Caki2 (cell line): ENCODE measurements around the gene HAL. TPM values are rescaled to one million over a fixed set of nuclear protein-coding genes. Genes with fewer than 3 reads are reported as not detected.

Source experiments
- DNase-seq: peaks from one replicate; pipeline ENCODE4 v3.0.0-alpha.2; 2015; ENCODE audit warnings: low read depth
- in situ Hi-C: cut with HindIII; loops from 2 replicates; pipeline ENCODE4 v1.10.0; 2016; ENCODE audit warnings: low sequenced_read_pairs, low pct_unique_long_range_greater_than_20kb, mixed read lengths
- total RNA-seq: library from RNA; depleted of rRNA; stranded (reverse); fragments of >200 nt; shearing (Covaris generic); gene quantifications from 2 replicates; pipeline ENCODE4 v1.2.3, GENCODE V29; 2014; ENCODE audit warnings: low replicate concordance; rRNA removed

Gene HAL
- total RNA-seq, 1 experiment from 2014 or later, result not detected

GRCh38 chr12:95956557-95957145 lies 39.5 kb downstream of the HAL start:
- in situ Hi-C loops, result no loop called here
- no peak for DNase-seq

DNA sequence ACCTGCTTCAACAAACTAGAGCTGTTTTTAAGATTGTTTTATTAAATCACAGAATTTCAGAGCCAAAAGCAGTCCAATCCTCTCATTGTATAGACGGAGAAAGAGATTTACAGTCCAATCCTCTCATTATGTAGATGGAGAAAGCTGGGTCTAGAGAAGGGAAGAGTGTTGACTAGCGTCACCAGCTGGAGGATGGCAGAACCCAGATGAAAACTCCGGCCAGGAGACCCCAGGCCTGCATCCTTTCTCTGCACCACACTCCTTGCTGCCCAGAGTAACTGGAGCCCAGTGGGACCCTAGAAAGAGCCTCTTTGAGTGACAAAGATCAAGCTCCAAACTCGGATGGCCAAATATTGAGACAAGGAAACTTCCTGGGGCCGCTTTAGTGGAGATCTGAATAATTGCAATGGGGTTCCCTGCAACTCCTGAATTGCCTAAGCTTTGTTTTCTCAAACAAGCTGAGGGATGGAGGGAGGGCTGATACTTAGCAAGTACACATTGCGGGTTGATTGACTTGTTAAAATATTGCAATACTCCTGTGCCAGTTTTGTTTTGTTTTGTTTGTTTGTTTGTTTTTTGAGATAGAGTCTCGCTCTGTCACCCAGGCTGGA lies 40.5 kb downstream of the HAL start:
- DNase-seq, result no peak
- in situ Hi-C loops, result no loop called here

DNA sequence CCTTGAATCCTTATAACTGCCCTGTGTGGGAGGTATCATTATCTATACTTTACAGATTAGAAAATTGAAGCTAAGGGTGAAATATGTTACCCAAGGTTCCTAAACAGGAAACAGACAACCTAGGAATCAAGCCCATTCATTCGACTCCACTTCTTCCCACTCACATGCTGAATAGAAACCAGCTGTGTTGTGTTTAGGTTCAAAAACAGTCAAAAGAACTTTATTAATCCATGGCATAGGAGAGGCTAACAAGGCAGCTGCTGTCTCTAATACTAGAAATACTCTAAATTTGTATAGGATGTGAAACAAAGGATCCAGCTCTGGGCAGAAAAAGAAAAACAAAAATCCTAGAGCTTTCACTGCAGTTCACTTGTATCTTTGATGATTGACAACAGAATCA lies 43.1 kb downstream of the HAL start:
- in situ Hi-C loops, result no loop called here
- no peak for DNase-seq

DNA sequence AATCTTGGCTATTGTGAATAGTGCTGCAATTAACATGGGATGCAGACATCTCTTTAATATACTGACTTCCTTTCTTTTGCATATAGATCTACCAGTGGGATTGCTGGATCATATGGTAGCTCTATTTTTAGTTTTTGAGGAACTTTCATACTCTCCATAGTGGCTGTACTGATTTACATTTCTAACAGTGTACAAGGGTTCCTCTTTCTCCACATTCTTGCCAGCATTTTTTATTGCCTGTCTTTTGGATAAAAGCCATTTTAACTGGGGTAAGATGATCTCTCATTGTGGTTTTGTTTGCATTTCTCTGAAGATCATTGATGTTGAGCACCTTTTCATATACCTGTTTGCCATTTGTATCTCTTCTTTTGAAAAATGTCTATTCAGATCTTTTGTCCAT lies 44.6 kb downstream of the HAL start:
- DNase-seq, result no peak
- in situ Hi-C loops, result no loop called here

DNA sequence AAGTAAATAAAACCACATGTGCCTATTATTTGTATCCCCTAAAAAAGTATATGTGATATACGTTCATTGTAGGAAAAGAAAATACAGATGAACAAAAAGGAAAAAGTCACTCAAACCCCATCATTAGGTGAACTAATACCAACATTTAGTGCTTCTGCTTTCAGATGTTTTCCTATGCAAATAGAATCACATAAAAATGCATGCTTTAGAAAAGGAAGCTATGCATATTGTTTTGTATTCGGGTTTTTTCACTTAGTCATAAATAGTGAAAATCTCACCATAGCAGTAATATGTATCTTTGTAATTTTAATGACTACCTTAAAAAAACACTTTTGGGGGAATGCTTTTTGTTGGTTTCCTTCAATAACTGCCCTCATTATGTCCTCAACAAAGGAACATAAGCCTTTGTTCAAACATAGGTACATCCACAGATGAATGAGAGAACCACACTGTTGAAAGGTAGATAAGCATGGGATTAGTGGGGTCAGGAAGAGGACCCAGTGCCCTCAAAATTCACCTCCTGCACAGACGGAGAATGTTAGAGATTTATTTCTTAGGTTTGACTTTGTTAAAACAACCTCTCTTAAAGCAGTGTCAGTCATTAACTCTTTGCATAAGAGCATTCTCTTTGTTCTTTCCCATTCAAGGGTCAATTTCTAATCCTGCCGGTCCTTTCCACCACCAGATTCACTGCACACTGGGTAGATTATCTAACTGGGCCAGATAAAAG lies 46.5 kb downstream of the HAL start:
- in situ Hi-C loops, result no loop called here
- DNase-seq, result no peak

GRCh38 chr12:95944108-95944704 lies 51.9 kb downstream of the HAL start:
- no peak for DNase-seq

DNA sequence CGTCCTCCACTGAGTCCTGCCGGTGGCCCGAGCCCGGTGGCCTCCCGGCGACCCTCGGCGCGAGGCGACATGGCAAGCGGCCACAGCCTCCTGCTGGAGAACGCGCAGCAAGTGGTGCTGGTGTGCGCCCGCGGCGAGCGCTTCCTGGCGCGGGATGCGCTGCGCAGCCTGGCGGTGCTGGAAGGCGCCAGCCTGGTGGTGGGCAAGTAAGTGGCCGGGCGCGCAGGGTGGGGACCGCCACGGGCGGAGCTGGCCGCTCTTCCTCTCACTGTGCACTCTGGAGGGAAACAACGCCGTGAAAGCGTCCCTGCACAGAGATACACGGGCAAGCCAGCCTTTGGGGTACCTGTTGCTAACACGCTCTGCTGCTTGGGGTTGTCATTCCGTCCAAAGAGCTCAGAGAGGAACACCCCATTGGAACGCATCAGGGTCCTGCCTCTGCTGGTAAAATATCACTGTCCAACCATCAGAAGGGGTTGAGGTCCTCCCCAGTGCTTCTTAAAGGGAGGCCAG lies 52.8 kb downstream of the HAL start, which contains the start of gene AMDHD1:
TSS of gene AMDHD1 (plus strand) at position 2 of the 513 bp plus-strand sequence. CDS start at position 70, 68 bp downstream.
- in situ Hi-C loops, result no loop called here
- DNase-seq, result no peak

More at GRCh38 chr12:95944108-95944704, 51.9 kb downstream of the HAL start:
- in situ Hi-C loops, result no loop called here

DNA sequence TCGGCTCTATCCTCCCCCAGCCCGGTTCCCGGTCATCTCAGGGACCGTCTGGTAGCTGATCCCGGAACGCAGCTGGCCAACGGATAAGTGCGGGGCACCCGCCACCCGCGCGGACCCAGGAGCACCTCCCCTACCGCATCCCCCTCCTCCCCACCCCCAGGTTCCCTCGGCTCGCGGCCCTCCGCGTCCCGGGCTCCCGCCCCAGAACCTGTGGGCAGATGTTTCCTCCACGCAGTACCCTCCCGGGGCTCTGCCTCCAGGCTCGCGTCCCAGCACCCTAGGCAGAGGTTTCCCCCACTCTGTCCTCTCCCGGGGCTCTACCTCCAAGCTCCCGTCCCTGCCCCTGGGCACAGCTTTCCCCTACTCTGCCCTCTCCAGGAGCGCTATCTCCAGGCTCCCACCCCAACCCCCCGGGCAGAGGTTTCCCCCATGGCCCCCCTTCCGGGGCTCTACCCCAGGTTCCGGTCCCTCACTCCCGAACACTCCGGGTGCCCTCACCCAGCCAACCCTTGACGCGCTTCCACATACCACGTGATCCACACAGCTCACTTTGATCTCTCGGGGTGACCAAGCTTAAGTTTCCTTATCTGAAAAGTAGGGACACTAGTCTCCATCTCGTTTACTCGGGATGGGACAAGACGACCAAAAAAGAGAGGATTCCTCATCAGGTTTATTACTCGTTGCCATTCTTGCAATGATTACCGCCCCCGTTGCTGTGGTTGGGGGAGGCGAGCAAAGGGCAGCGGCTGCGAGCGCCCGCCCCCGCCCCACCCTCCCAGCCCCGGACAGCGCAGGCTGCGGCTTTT lies 53.4 kb downstream of the HAL start, which contains the start of gene CCDC38:
TSS of gene CCDC38 (minus strand) at position 91 of the 806 bp plus-strand sequence. CDS start 6,105 bp downstream, outside the sequence.
- in situ Hi-C loops, result no loop called here
- DNase-seq, result peak; percentile 64

GRCh38 chr12:95942101-95942523 lies 54.0 kb downstream of the HAL start:
- DNase-seq, result peak; percentile 29
- in situ Hi-C loops, result no loop called here

DNA sequence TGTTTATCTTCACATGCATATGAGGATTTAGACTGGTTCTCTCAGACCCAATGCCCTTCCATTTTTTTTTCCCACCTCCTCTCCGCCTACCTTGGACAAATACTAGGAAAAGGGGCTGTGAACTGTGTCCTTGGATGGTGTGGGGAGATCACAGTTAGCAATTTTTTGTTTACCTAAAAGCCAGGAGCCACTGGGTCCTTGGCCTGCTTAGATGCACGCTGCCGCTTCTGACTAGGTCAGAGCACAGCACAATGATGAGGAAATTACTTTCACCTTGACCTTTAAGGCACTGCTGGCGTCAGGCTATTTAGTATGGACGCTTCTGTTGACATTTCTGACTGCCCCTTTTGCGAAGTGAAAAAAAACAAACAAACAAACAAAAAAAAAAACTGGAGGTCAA lies 55.6 kb downstream of the HAL start:
- in situ Hi-C loops, result no loop called here

More for the DNA sequence above, 55.6 kb downstream of the HAL start:
- DNase-seq, result no peak

Other genes with a start within 250 kb of the HAL start
- gene NTN4, start 205.6 kb downstream of the HAL start, total RNA-seq, result 70.3 and 91.7 TPM in 2 replicates
- 5.6 and 6.7 TPM in 2 replicates for gene SNRPF, start 137.4 kb downstream of the HAL start, total RNA-seq
- gene CCDC38, start 53.7 kb downstream of the HAL start, total RNA-seq, result 0.14 and 0.20 TPM in 2 replicates
- 1.1 TPM in 1 of 2 replicates, not detected in the other for gene AMDHD1, start 53.0 kb downstream of the HAL start, total RNA-seq
- 43.7 and 78.5 TPM in 2 replicates for gene LTA4H, start 39.2 kb upstream of the HAL start, total RNA-seq
- 2.0 and 9.0 TPM in 2 replicates for gene ELK3, start 198.0 kb upstream of the HAL start, total RNA-seq